Calu3 (cell line): ENCODE results near the gene MYH6. TPM values are rescaled to one million over a fixed set of nuclear protein-coding genes. Genes with fewer than 3 reads are reported as not detected.

Source experiments
- BruUV-seq: library from RNA; stranded (reverse); fragments of 400-500 nt; replicated peaks from 2 replicates; lab custom pipeline; 2021; lab: Mats Ljungman, UMichigan
- CTCF ChIA-PET: fragments of 300-600 bp; sonication (Branson Sonifier 250); formaldehyde crosslinking; loops from one replicate; lab custom pipeline; 2022; ENCODE audit warnings: antibody characterized with exemption; lab: Charles Lee
- DNase-seq: peaks from one replicate; pipeline ENCODE4 v3.0.0; 2022
- H3K27ac Mint-ChIP-seq: one replicate; pipeline ENCODE4 v1.8.0; 2022; ENCODE audit warnings: mixed read lengths; ENCODE audit not compliant: unreplicated experiment
- H3K27me3 Mint-ChIP-seq: one replicate; pipeline ENCODE4 v1.8.0; 2022; ENCODE audit warnings: mixed read lengths; ENCODE audit not compliant: unreplicated experiment
- H3K36me3 Mint-ChIP-seq: one replicate; pipeline ENCODE4 v1.8.0; 2022; ENCODE audit warnings: mild to moderate bottlenecking, moderate library complexity, mixed read lengths; ENCODE audit not compliant: insufficient read depth, unreplicated experiment
- H3K4me1 Mint-ChIP-seq: one replicate; pipeline ENCODE4 v1.8.0; 2022; ENCODE audit warnings: mild to moderate bottlenecking, low read depth, mixed read lengths; ENCODE audit not compliant: unreplicated experiment
- H3K4me3 Mint-ChIP-seq: one replicate; pipeline ENCODE4 v1.8.0; 2022; ENCODE audit warnings: mild to moderate bottlenecking, low read depth, moderate library complexity, mixed read lengths; ENCODE audit not compliant: unreplicated experiment
- H3K9me3 Mint-ChIP-seq: one replicate; pipeline ENCODE4 v1.8.0; 2022; ENCODE audit warnings: low read depth, mixed read lengths; ENCODE audit not compliant: unreplicated experiment
- intact Hi-C: fragments of 100-400 bp; cut with micrococcal nuclease; formaldehyde crosslinking; loops from one replicate; pipeline ENCODE4 v1.10.0; 2022; ENCODE audit not compliant: unreplicated experiment
- total RNA-seq: library from RNA; stranded (reverse); gene quantifications from 2 replicates; pipeline ENCODE4 v1.2.3, GENCODE V29; 2022
- TF ChIP-seq, protein P1 (sequence below): fragments of 200-600 bp; IDR thresholded peaks from one replicate; pipeline ENCODE4 v1.8.0; 2022; ENCODE audit warnings: antibody characterized with exemption; ENCODE audit not compliant: unreplicated experiment

Gene MYH6
- total RNA-seq, 1 experiment from 2014 or later = not detected

DNA sequence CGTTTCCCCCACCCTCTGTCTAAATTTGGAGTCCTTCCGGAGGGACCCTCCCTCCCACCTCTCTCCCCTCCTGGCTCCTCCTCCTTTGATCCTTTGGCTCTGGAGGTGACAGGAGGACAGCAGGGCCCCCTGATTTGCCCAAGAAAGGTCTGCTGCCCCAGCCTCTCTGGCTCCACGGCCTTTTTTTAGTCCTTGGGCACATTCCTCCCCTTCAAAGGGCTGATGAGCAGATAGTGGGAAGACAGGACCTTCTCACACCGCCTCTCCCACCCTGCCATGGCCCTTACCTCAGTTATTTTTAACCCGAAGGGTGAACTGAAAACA lies 196 bp upstream of the MYH6 start:
- H3K36me3 Mint-ChIP-seq = no peaks in the 10 kb centered on the region
- DNase-seq = no peak
- no peak overlapping the region for H3K4me3 Mint-ChIP-seq
- no peaks in the 10 kb centered on the region for H3K4me1 Mint-ChIP-seq
- BruUV-seq = no TSS peak
- CTCF ChIA-PET = no interaction called here
- intact Hi-C loops = no loop called here
- no peak overlapping the region for H3K27ac Mint-ChIP-seq
- peaks cover 93% of the 10 kb centered on the region for H3K27me3 Mint-ChIP-seq
- TF ChIP-seq, protein P1, sequence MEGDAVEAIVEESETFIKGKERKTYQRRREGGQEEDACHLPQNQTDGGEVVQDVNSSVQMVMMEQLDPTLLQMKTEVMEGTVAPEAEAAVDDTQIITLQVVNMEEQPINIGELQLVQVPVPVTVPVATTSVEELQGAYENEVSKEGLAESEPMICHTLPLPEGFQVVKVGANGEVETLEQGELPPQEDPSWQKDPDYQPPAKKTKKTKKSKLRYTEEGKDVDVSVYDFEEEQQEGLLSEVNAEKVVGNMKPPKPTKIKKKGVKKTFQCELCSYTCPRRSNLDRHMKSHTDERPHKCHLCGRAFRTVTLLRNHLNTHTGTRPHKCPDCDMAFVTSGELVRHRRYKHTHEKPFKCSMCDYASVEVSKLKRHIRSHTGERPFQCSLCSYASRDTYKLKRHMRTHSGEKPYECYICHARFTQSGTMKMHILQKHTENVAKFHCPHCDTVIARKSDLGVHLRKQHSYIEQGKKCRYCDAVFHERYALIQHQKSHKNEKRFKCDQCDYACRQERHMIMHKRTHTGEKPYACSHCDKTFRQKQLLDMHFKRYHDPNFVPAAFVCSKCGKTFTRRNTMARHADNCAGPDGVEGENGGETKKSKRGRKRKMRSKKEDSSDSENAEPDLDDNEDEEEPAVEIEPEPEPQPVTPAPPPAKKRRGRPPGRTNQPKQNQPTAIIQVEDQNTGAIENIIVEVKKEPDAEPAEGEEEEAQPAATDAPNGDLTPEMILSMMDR = no peak
- no peaks in the 10 kb centered on the region for H3K9me3 Mint-ChIP-seq

- Mint-ChIP-seq H3K36me3 (no peaks in the 10 kb centered on the region), H3K4me3 (no peak overlapping the region), H3K27me3 (peaks cover 100% of the 10 kb centered on the region), H3K4me1 (no peaks in the 10 kb centered on the region), H3K9me3 (no peaks in the 10 kb centered on the region), H3K27ac (no peak overlapping the region)
- TF ChIP-seq, protein P1 = no peak
- intact Hi-C loops = no loop called here
- CTCF ChIA-PET = no interaction called here
- no TSS peak for BruUV-seq
- no peak for DNase-seq
These were observed 1.2 kb downstream of the MYH6 start for GRCh38 chr14:23406725-23407355.

- Mint-ChIP-seq H3K27me3 (peaks cover 100% of the 10 kb centered on the region), H3K9me3 (no peaks in the 10 kb centered on the region), H3K4me1 (no peaks in the 10 kb centered on the region), H3K27ac (no peak overlapping the region), H3K36me3 (no peaks in the 10 kb centered on the region), H3K4me3 (no peak overlapping the region)
- BruUV-seq = no TSS peak
- intact Hi-C loops = no loop called here
- CTCF ChIA-PET = no interaction called here
- TF ChIP-seq, protein P1 = no peak
- DNase-seq = no peak
These were observed 1.8 kb downstream of the MYH6 start for GRCh38 chr14:23406244-23406643.

DNA sequence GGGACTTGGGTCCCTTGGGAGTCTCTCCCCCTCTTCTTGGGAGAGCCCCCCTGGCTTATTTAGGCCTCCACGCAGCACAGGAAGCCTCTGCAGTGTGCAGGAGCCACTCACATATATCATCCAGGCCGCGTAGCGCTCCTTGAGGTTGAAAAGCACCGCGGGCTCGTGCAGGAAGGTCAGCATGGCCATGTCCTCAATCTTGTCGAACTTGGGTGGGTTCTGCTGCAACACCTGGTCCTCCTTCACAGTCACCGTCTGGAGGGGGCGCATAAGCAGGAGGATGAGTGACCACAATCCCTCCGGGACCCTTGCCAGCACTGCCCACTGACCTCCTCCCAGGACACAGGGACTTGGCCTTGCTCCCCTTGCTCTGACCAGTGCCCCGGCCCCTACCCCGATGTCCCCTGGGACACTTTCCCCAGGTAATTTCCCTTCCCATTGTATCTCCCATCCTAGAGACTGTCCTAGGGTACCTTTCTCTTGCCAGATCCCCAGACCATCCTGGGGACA lies 2.5 kb downstream of the MYH6 start:
- Mint-ChIP-seq H3K36me3 (no peaks in the 10 kb centered on the region), H3K4me3 (no peak overlapping the region), H3K4me1 (no peaks in the 10 kb centered on the region), H3K9me3 (no peaks in the 10 kb centered on the region), H3K27ac (no peak overlapping the region), H3K27me3 (peaks cover 97% of the 10 kb centered on the region)
- TF ChIP-seq, protein P1 = no peak
- BruUV-seq = no TSS peak
- intact Hi-C loops = no loop called here
- no peak for DNase-seq
- CTCF ChIA-PET = no interaction called here
